ENCODE measurements around the gene GSTO2.

GSTO2 gene

GRCh38 chr10:104273899-104274575 is 5.1 kb downstream of the GSTO2 start:
- no peak overlapping the region for H3K9ac ChIP-seq

GRCh38 chr10:104274762-104275721 is 6.1 kb downstream of the GSTO2 start:
- peak overlapping the region; percentile 85 for H2AFZ ChIP-seq
- H3K4me3 ChIP-seq (ENCODE audit: low read depth, low read length), result no peak overlapping the region
- H3K79me2 ChIP-seq, result peaks cover 10% of the 10 kb centered on the region
- peaks cover 10% of the 10 kb centered on the region for H3K4me1 ChIP-seq
- TF ChIP-seq CTCF (IDR thresholded peaks at IDR 0.05), result peak; percentile 92
- no peaks in the 10 kb centered on the region for H3K36me3 ChIP-seq (ENCODE audit: control insufficient read depth, insufficient read depth, low read length)
- no peaks in the 10 kb centered on the region for H3K9me3 ChIP-seq (ENCODE audit: control insufficient read depth, low read length)
- H3K27ac ChIP-seq, result peak overlapping the region; percentile 20
- no peak overlapping the region for H3K9ac ChIP-seq
- H3K4me2 ChIP-seq (ENCODE audit: low read length), result peak overlapping the region; percentile 16
- no peaks in the 10 kb centered on the region for H3K27me3 ChIP-seq (ENCODE audit: control insufficient read depth, insufficient read depth, low read length)

More at GRCh38 chr10:104273899-104274575, 5.1 kb downstream of the GSTO2 start:
- no peaks in the 10 kb centered on the region for H3K9me3 ChIP-seq (ENCODE audit: control insufficient read depth, low read length)
- TF ChIP-seq CTCF (IDR thresholded peaks at IDR 0.05), result no peak
- H3K4me2 ChIP-seq (ENCODE audit: low read length), result no peak overlapping the region
- H3K79me2 ChIP-seq, result peaks cover 7% of the 10 kb centered on the region
- H3K4me1 ChIP-seq, result peaks cover 10% of the 10 kb centered on the region
- H3K27ac ChIP-seq, result no peak overlapping the region
- H2AFZ ChIP-seq, result peak overlapping the region; percentile 85
- no peaks in the 10 kb centered on the region for H3K36me3 ChIP-seq (ENCODE audit: control insufficient read depth, insufficient read depth, low read length)
- no peaks in the 10 kb centered on the region for H3K27me3 ChIP-seq (ENCODE audit: control insufficient read depth, insufficient read depth, low read length)
- H3K4me3 ChIP-seq (ENCODE audit: low read depth, low read length), result no peak overlapping the region

GRCh38 chr10:104276192-104276591 is 7.2 kb downstream of the GSTO2 start:
- H3K9ac ChIP-seq, result no peak overlapping the region
- peaks cover 10% of the 10 kb centered on the region for H3K4me1 ChIP-seq
- H3K27me3 ChIP-seq (ENCODE audit: control insufficient read depth, insufficient read depth, low read length), result no peaks in the 10 kb centered on the region
- peaks cover 10% of the 10 kb centered on the region for H3K79me2 ChIP-seq
- H3K36me3 ChIP-seq (ENCODE audit: control insufficient read depth, insufficient read depth, low read length), result no peaks in the 10 kb centered on the region
- no peak overlapping the region for H2AFZ ChIP-seq
- H3K4me3 ChIP-seq (ENCODE audit: low read depth, low read length), result no peak overlapping the region
- no peak overlapping the region for H3K4me2 ChIP-seq (ENCODE audit: low read length)
- no peaks in the 10 kb centered on the region for H3K9me3 ChIP-seq (ENCODE audit: control insufficient read depth, low read length)
- no peak overlapping the region for H3K27ac ChIP-seq
- no peak for TF ChIP-seq CTCF (IDR thresholded peaks at IDR 0.05)

- H2AFZ ChIP-seq, result no peak overlapping the region
These were observed 8.8 kb downstream of the GSTO2 start for GRCh38 chr10:104277785-104278184.

More at GRCh38 chr10:104277785-104278184, 8.8 kb downstream of the GSTO2 start:
- H3K27me3 ChIP-seq (ENCODE audit: control insufficient read depth, insufficient read depth, low read length), result no peaks in the 10 kb centered on the region
- no peak overlapping the region for H3K4me2 ChIP-seq (ENCODE audit: low read length)
- peaks cover 12% of the 10 kb centered on the region for H3K79me2 ChIP-seq
- H3K4me1 ChIP-seq, result peaks cover 10% of the 10 kb centered on the region
- no peak overlapping the region for H3K27ac ChIP-seq
- no peaks in the 10 kb centered on the region for H3K36me3 ChIP-seq (ENCODE audit: control insufficient read depth, insufficient read depth, low read length)
- H3K9me3 ChIP-seq (ENCODE audit: control insufficient read depth, low read length), result no peaks in the 10 kb centered on the region
- H3K4me3 ChIP-seq (ENCODE audit: low read depth, low read length), result no peak overlapping the region
- H3K9ac ChIP-seq, result no peak overlapping the region
- TF ChIP-seq CTCF (IDR thresholded peaks at IDR 0.05), result no peak
